Activated CD8-positive, alpha-beta T cell treated with anti-CD3 and anti-CD28 coated beads, Interleukin-2, amount 10 ng/mL, durations not matched to agents 7 days and 5 days (primary cell): ENCODE results near the gene CFAP45. TPM values are rescaled to one million over a fixed set of nuclear protein-coding genes. Genes with fewer than 3 reads are reported as not detected.

ENCODE experiments used
- ATAC-seq: fragments of 150-1000 bp; cut with Tn5 transposase; one replicate; pipeline ENCODE4 v1.10.0; 2021; ENCODE audit warnings: moderate library complexity
- CTCF ChIA-PET: fragments of 350-600 bp; sonication (Branson Sonifier 250); formaldehyde crosslinking; loops from one replicate; lab custom pipeline; 2021; ENCODE audit warnings: antibody characterized with exemption; lab: Charles Lee
- POLR2A ChIA-PET: fragments of 350-600 bp; sonication (Branson Sonifier 250); formaldehyde crosslinking; loops from one replicate; lab custom pipeline; 2021; ENCODE audit warnings: antibody characterized with exemption; lab: Charles Lee
- DNase-seq: peaks from one replicate; pipeline ENCODE4 v3.0.0-alpha.2; 2020
- H3K27ac Mint-ChIP-seq: one replicate; pipeline ENCODE4 v1.8.0; 2021; ENCODE audit warnings: mild to moderate bottlenecking, mixed read lengths
- H3K27me3 Mint-ChIP-seq: one replicate; pipeline ENCODE4 v1.8.0; 2021; ENCODE audit warnings: low read depth, mixed read lengths
- H3K36me3 Mint-ChIP-seq: one replicate; pipeline ENCODE4 v1.8.0; 2021; ENCODE audit warnings: low read depth, mixed read lengths
- H3K4me1 Mint-ChIP-seq: one replicate; pipeline ENCODE4 v1.8.0; 2021; ENCODE audit warnings: low read depth, mixed read lengths
- H3K4me3 Mint-ChIP-seq: one replicate; pipeline ENCODE4 v1.8.0; 2021; ENCODE audit warnings: mild to moderate bottlenecking, mixed read lengths
- H3K9me3 Mint-ChIP-seq: one replicate; pipeline ENCODE4 v1.8.0; 2022; ENCODE audit warnings: mixed read lengths; ENCODE audit not compliant: insufficient read depth
- total RNA-seq, 2 experiments: library from RNA; stranded (reverse); gene quantifications; one replicate each; pipeline ENCODE4 v1.2.3, GENCODE V29; 2021

The CFAP45 gene
- total RNA-seq, 2 experiments from 2014 or later, result 0.34 to 0.79 TPM

DNA sequence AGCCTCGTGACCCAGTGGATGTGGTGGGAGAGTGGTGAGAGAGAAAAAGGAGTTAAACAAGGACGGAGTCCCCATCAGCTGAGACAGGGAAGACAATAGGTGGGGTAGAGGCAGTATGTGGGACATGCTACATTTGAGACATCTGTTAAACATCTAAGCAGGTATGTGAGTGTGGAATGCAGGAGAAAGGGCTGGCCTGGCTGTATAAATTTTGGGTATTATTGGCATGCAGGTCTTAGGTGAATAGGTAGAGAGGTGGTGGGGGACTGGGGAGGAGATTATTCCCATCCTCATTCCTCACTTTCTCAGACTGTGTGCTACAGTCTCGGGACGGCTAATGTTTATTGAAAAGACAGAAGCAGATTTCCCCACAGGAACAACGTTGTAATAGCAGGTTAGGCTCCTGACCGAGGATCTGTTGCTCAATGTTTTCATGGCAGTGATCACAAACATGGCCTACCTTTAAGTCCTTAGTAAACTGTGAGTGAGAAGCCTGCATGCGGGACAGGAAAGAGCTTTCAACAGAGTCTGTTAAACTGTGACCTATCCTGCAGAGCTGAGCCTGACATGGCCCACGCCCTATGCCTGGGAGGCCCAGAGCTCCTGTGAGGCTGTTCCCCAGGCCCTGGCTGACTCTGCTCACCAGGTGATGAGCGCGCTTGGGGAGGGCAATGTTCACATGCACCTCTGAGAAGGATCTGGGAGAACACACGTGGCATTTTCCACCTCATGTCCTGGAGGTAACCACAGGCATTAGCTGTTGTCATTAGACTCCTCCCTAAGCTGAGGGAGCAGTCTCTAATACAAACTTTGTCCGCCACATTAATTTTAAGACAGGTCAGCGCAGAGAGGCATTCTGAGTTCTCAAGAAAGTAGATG is 54.0 kb downstream of the CFAP45 start:
- Mint-ChIP-seq H3K9me3 (no peaks in the 10 kb centered on the region), H3K4me1 (no peaks in the 10 kb centered on the region), H3K4me3 (no peak overlapping the region), H3K27me3 (peaks cover 26% of the 10 kb centered on the region), H3K27ac (no peak overlapping the region), H3K36me3 (no peaks in the 10 kb centered on the region)
- ChIA-PET POLR2A (no interaction called here), CTCF (no interaction called here)
- no peak for ATAC-seq
- no peak for DNase-seq

GRCh38 chr1:159843459-159843858 is 56.5 kb downstream of the CFAP45 start:
- Mint-ChIP-seq H3K9me3 (no peaks in the 10 kb centered on the region), H3K27ac (no peak overlapping the region), H3K27me3 (peaks cover 20% of the 10 kb centered on the region), H3K4me1 (peaks cover 7% of the 10 kb centered on the region), H3K4me3 (no peak overlapping the region), H3K36me3 (no peaks in the 10 kb centered on the region)
- POLR2A ChIA-PET, result interaction anchor here (1.5 kb wide), 1 partner anchor 9 kb away, joined by 4 read pairs; no protein-coding TSS in a partner anchor
- CTCF ChIA-PET, result interaction anchor here (1.0 to 2.0 kb wide), 2 partner anchors 16 to 45 kb away, joined by 3 to 6 read pairs; no protein-coding TSS in a partner anchor
- DNase-seq (no peak), ATAC-seq (no peak)

DNA sequence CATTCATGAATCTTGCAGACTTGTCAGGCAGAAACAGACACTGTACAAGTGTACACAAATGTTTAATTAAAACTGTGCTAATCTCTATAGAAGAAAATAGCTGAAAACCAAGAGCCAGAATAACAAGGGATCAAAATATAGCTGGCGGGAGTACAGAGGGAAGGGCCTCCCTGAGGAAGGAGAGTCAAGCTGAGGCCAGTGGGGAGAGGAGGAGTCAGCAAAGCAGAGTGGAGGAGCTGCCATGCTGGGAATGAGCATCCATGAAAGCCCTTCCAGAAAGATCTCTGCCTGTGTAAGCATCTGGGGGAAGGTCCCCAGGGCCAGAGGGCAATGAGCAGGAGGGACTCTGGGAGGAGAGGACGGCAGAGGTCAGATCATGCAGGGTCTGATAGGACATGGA is 58.2 kb downstream of the CFAP45 start:
- Mint-ChIP-seq H3K4me3 (no peak overlapping the region), H3K9me3 (no peaks in the 10 kb centered on the region), H3K4me1 (peaks cover 7% of the 10 kb centered on the region), H3K27ac (no peak overlapping the region), H3K36me3 (no peaks in the 10 kb centered on the region), H3K27me3 (peaks cover 16% of the 10 kb centered on the region)
- ChIA-PET CTCF (interaction anchor here (1.2 to 3.4 kb wide), 6 partner anchors 9 to 50 kb away, joined by 3 to 10 read pairs (median 6); partner anchors contain the start of gene SLAMF8), POLR2A (interaction anchor here (1.1 kb wide), 1 partner anchor 70 kb away, joined by 3 read pairs; no protein-coding TSS in a partner anchor)
- DNase-seq (no peak), ATAC-seq (no peak)

- Mint-ChIP-seq H3K27me3 (peaks cover 12% of the 10 kb centered on the region), H3K9me3 (no peaks in the 10 kb centered on the region), H3K27ac (no peak overlapping the region), H3K4me3 (no peak overlapping the region), H3K4me1 (peaks cover 8% of the 10 kb centered on the region), H3K36me3 (no peaks in the 10 kb centered on the region)
- POLR2A ChIA-PET, result no interaction called here
- ATAC-seq, result no peak
- CTCF ChIA-PET, result interaction anchor here (3.4 kb wide), 1 partner anchor 13 kb away, joined by 10 read pairs; the partner anchor contains the start of gene SLAMF8
- DNase-seq, result no peak
These were observed 60.7 kb downstream of the CFAP45 start for GRCh38 chr1:159839116-159839849.

DNA sequence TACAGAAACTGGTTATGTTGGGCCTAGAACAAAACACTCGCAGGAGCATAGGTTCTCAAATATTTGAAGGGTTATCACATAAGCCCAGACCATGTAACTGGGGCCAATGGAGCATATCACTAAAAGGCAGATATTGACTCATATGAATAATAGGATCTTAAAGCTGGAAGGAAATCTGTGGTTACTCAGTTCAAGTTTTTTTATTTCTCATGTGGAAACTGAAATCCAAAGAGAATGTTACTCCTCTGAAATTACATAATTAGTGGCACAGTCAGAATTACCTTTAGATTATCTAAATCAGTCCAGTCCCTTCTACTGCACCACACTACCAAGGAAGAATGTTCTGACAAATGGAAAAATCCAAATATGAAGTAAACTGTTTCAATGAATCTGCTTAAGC is 61.2 kb downstream of the CFAP45 start:
- Mint-ChIP-seq H3K9me3 (no peaks in the 10 kb centered on the region), H3K27me3 (peaks cover 10% of the 10 kb centered on the region), H3K27ac (no peak overlapping the region)

DNA sequence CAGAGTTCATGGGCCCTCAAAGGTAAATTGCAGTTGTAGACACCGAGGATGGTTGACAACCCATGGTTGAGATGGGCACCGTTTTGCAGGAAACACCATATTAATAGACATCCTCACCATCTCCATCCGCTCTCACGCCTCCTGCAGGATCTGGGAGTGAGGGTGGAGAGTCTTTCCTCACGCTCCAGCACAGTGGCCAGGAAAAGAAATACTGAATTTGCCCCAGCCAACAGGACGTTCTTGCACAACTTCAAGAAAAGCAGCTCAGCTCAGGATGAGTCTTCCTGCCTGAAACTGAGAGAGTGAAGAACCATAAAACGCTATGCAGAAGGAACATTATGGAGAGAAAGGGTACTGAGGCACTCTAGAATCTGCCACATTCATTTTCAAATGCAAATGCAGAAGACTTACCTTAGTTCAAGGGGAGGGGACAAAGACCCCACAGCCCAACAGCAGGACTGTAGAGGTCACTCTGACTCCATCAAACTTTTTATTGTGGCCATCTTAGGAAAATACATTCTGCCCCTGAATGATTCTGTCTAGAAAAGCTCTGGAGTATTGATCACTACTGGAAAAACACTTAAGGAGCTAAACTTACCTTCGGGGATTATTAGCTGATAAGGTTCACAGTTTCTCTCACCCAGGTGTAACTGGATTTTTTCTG is 64.0 kb downstream of the CFAP45 start:
- Mint-ChIP-seq H3K4me3 (no peak overlapping the region), H3K27ac (no peak overlapping the region), H3K9me3 (no peaks in the 10 kb centered on the region), H3K36me3 (no peaks in the 10 kb centered on the region), H3K27me3 (peaks cover 20% of the 10 kb centered on the region), H3K4me1 (peaks cover 8% of the 10 kb centered on the region)
- CTCF ChIA-PET, result interaction anchor here (0.6 to 2.0 kb wide), 5 partner anchors 14 to 457 kb away, joined by 3 to 7 read pairs (median 6); no protein-coding TSS in a partner anchor
- ATAC-seq (no peak), DNase-seq (no peak)
- POLR2A ChIA-PET, result no interaction called here

More for the DNA sequence above, 61.2 kb downstream of the CFAP45 start:
- H3K4me3 Mint-ChIP-seq, result no peak overlapping the region
- DNase-seq, result no peak
- no peak for ATAC-seq
- peaks cover 8% of the 10 kb centered on the region for H3K4me1 Mint-ChIP-seq
- H3K36me3 Mint-ChIP-seq, result no peaks in the 10 kb centered on the region
- CTCF ChIA-PET, result interaction anchor here (3.4 kb wide), 1 partner anchor 12 kb away, joined by 10 read pairs; the partner anchor contains the start of gene SLAMF8
- POLR2A ChIA-PET, result no interaction called here

GRCh38 chr1:159835356-159835755 is 64.6 kb downstream of the CFAP45 start:
- ChIA-PET CTCF (interaction anchor here (1.2 to 2.0 kb wide), 4 partner anchors 15 to 172 kb away, joined by 3 to 7 read pairs (median 6); no protein-coding TSS in a partner anchor), POLR2A (interaction anchor here (1.4 kb wide), 1 partner anchor 8 kb away, joined by 4 read pairs; no protein-coding TSS in a partner anchor)
- H3K27me3 Mint-ChIP-seq, result peaks cover 24% of the 10 kb centered on the region
- H3K4me3 Mint-ChIP-seq, result no peak overlapping the region
- DNase-seq, result no peak
- no peak overlapping the region for H3K27ac Mint-ChIP-seq
- peaks cover 8% of the 10 kb centered on the region for H3K4me1 Mint-ChIP-seq
- no peaks in the 10 kb centered on the region for H3K9me3 Mint-ChIP-seq
- no peak for ATAC-seq
- H3K36me3 Mint-ChIP-seq, result no peaks in the 10 kb centered on the region

DNA sequence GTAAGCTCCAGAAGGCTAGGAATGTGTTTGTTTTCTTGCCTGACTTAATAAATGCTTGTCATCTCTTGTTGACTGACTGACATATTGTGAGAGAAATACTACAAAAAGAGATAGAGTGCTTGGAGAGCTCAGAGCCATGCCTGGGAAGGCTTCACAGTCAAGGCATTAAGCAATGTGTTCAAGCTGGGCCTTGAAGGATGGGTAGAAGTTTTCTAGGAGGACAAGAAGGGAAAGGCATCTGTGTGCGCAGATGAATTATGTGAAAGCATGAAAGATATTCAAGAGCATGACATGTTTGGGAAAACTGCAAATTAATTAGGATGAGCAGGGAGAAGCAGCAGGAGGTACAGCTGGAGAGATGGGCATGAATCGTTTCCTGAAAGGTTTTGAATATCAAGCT is 67.7 kb downstream of the CFAP45 start:
- ChIA-PET CTCF (interaction anchor here (0.5 to 4.0 kb wide), 7 partner anchors 16 to 175 kb away, joined by 3 to 22 read pairs (median 4); no protein-coding TSS in a partner anchor), POLR2A (no interaction called here)
- H3K9me3 Mint-ChIP-seq, result no peaks in the 10 kb centered on the region
- peaks cover 34% of the 10 kb centered on the region for H3K27me3 Mint-ChIP-seq
- H3K36me3 Mint-ChIP-seq, result peaks cover 10% of the 10 kb centered on the region
- no peak overlapping the region for H3K4me3 Mint-ChIP-seq
- no peak for DNase-seq
- no peak for ATAC-seq
- H3K27ac Mint-ChIP-seq, result no peak overlapping the region
- H3K4me1 Mint-ChIP-seq, result peaks cover 21% of the 10 kb centered on the region

DNA sequence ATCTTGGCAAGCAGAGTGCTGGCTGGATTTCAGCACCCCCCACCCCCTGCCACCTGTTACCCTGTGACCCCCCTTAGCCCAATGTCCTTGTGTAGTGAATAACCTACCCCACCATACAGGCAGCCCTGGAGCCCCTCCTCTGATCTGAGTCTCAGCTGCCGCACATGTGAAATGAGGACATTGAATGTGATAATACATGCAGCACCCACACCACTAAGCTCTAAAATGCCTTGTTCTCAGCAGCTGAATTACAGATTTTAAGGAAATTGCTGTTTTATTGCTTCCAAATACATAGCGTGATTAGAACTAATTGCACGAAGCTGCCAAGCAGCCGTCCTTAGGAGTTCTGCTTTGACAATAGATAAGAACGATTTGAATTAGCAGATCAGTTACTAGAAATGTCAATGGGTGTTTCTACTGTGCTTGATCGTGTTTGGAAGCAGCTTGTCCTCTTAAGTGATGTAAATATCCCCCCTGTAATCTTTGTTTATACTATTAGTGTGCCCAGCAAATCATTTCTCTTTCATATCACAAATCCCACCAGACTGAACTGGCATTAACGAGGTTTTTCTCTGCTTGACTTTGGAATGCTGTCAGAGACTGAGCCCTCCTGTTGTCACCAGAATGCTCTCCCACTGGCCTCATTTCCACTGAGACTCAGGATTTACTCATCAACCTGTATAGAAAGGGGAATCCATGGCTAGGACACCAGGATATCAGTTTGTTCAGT is 68.4 kb downstream of the CFAP45 start:
- DNase-seq, result no peak
- Mint-ChIP-seq H3K9me3 (no peaks in the 10 kb centered on the region), H3K36me3 (peaks cover 12% of the 10 kb centered on the region), H3K27ac (no peak overlapping the region), H3K4me3 (no peak overlapping the region), H3K4me1 (peaks cover 29% of the 10 kb centered on the region), H3K27me3 (peaks cover 33% of the 10 kb centered on the region)
- CTCF ChIA-PET, result interaction anchor here (0.5 to 4.0 kb wide), 8 partner anchors 13 to 176 kb away, joined by 3 to 22 read pairs (median 3); no protein-coding TSS in a partner anchor
- POLR2A ChIA-PET, result no interaction called here
- ATAC-seq, result no peak

GRCh38 chr1:159830722-159831121 is 69.2 kb downstream of the CFAP45 start:
- Mint-ChIP-seq H3K27ac (no peak overlapping the region), H3K9me3 (no peaks in the 10 kb centered on the region)

More at GRCh38 chr1:159830722-159831121, 69.2 kb downstream of the CFAP45 start:
- CTCF ChIA-PET, result interaction anchor here (1.1 to 1.4 kb wide), 2 partner anchors 13 to 14 kb away, joined by 3 to 4 read pairs; no protein-coding TSS in a partner anchor
- no peak overlapping the region for H3K4me3 Mint-ChIP-seq
- peaks cover 12% of the 10 kb centered on the region for H3K36me3 Mint-ChIP-seq
- peaks cover 37% of the 10 kb centered on the region for H3K4me1 Mint-ChIP-seq
- ATAC-seq, result no peak
- POLR2A ChIA-PET, result no interaction called here
- H3K27me3 Mint-ChIP-seq, result peaks cover 31% of the 10 kb centered on the region
- no peak for DNase-seq
